Adrenal gland (tissue), 12 donors: ENCODE measurements around the gene ANXA6. TPM values are rescaled to one million over a fixed set of nuclear protein-coding genes. Genes with fewer than 3 reads are reported as not detected.
A peak's percentile ranks its signal among the peaks of the same experiment; 100 is the strongest.

ENCODE experiments used
- DNase-seq, 7 donors: peaks; one replicate each; pipeline ENCODE4 v3.0.0-alpha.2; 2019 to 2020
- H3K27ac ChIP-seq, 5 donors: fragments of 200-600 bp; sonication (generic) in 4 of 5; 1 replicate in 3 of 5; 2 replicates in 2 of 5; pipeline versions ENCODE4 v1.5.1 to v1.8.0; 2016 to 2020; ENCODE audit warnings: mild to moderate bottlenecking in 1 of 5
- H3K27me3 ChIP-seq: fragments of 200-600 bp; 2 replicates; pipeline ENCODE4 v1.8.0; 2021
- H3K36me3 ChIP-seq, 2 donors: fragments of 200-600 bp; replicated peaks in 1 of 2; 1 replicate in 1 of 2; 2 replicates in 1 of 2; pipeline versions ENCODE4 v1.5.1 to v1.8.0; 2018 to 2022
- H3K4me1 ChIP-seq, 2 donors: fragments of 200-600 bp; replicated peaks in 1 of 2; 1 replicate in 1 of 2; 2 replicates in 1 of 2; pipeline versions ENCODE4 v1.5.1 to v1.8.0; 2018 to 2021
- H3K4me3 ChIP-seq, 4 donors: fragments of 200-600 bp; sonication (generic) in 3 of 4; one replicate each; pipeline ENCODE4 v1.5.1; 2016 to 2018
- H3K9me3 ChIP-seq, 3 donors: fragments of 200-600 bp; sonication (generic) in 1 of 3; replicated peaks in 1 of 3; 1 replicate in 2 of 3; 2 replicates in 1 of 3; pipeline versions ENCODE4 v1.5.1 to v1.8.0; 2016 to 2021
- POLR2A ChIP-seq, 2 donors: fragments of 450-650 bp; IDR thresholded peaks; one replicate each; pipeline ENCODE4 v1.6.1; 2017; ENCODE audit warnings: antibody characterized with exemption in 2 of 2, mild to moderate bottlenecking in 2 of 2, moderate library complexity in 1 of 2
- WGBS, 4 donors: extraction: QIAGEN DNeasy Blood & Tissue Kit in 2 of 4; methylation state at CpG; one replicate each; pipeline versions ENCODE4 v1.1.5 to v1.1.7; 2013 to 2017; 5-methylcytosine and 5-hydroxymethylcytosine counted together
- intact Hi-C, 2 donors: fragments of 100-400 bp; cut with DNase I; formaldehyde crosslinking; loops; one replicate each; pipeline versions ENCODE4 v1.14.1 to v1.15.0; 2022 to 2023
- polyA plus RNA-seq, 3 donors: library from polyadenylated mRNA; stranded (reverse); fragments of 200-250 nt in 2 of 3; fragments of 350-450 nt in 1 of 3; fragmentation: Illumina TruSeq in 1 of 3; extraction: RNeasy Lipid Tissue Mini Kit (QIAGEN cat#74804) in 1 of 3; gene quantifications; one replicate each; pipeline ENCODE4 v1.2.3, GENCODE V29; 2013 to 2014
- total RNA-seq, 9 donors: library from RNA; depleted of rRNA in 4 of 9; stranded (reverse); fragments of >200 nt in 4 of 9; fragments of 120-200 nt in 1 of 9; fragmentation: NEBNext Ultra II Directional in 1 of 9; extraction: Animal tissue kit (Norgen Biotek cat#: 25700) in 1 of 9; gene quantifications; one replicate each; pipeline versions ENCODE4 v1.1.0 to v1.2.4, GENCODE V29; 2013 to 2023
- TF ChIP-seq, protein P1 (sequence below), 6 experiments: fragments of 450-650 bp in 4 of 6; fragments of 200-600 bp in 2 of 6; sonication (generic) in 1 of 6; IDR thresholded peaks; 1 replicate in 5 of 6; 2 replicates in 1 of 6; pipeline versions ENCODE4 v1.5.1 to v1.8.0; 2016 to 2021; ENCODE audit warnings: antibody characterized with exemption in 6 of 6, mild to moderate bottlenecking in 2 of 6, moderate library complexity in 1 of 6
- donor health status: healthy with polysubstance abuse.
- donor health status: Bipolar disorder and iron deficiency.
- donor health status: DM: yes; HTN: yes; CAD: no.
- donor health status: DM: no; HTN: no; CAD: no.
- donor health status: DM: no; HTN: no; CAD: no.
- donor health status: DM: yes; HTN: yes; CAD: no.

ANXA6 gene
- total and polyA plus RNA-seq, 12 donors = 115 to 382 (median 212) TPM

DNA sequence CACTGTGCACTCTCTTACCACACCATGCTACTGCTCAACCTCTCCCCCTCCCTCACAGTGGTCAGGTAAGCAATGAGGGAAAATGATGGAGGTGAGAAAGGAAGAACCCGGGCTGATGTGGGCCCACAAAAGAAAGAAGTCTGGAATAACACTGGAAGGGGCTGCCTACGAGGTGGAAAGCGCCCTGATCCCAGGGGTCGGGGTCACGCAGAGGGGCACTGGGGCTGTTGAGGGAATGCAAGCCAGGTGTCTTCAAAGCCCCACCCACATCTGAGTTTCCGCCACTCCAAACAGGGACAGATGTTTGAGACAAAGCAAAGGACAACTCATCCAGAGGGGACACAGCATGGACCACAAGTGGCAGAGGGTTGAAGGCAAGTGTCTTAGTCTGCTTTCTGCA lies 81.0 kb downstream of the ANXA6 start:
- intact Hi-C loops = no loop called here
- 89 to 96% (median 93%) methylated on average over 6 of the region's 6 CpGs for WGBS, 4 donors
- Histone ChIP-seq H3K9me3 (no peaks in the 10 kb centered on the region), H3K27me3 (no peaks in the 10 kb centered on the region), H3K36me3 (no peaks in the 10 kb centered on the region), H3K4me3 (no peak overlapping the region), H3K4me1 (peaks cover 10 to 37% of the 10 kb centered on the region in 2 donors), H3K27ac (peak overlapping the region in 3 of 5 donors; percentile 36 to 81 (median 54))
- TF ChIP-seq, protein P1, sequence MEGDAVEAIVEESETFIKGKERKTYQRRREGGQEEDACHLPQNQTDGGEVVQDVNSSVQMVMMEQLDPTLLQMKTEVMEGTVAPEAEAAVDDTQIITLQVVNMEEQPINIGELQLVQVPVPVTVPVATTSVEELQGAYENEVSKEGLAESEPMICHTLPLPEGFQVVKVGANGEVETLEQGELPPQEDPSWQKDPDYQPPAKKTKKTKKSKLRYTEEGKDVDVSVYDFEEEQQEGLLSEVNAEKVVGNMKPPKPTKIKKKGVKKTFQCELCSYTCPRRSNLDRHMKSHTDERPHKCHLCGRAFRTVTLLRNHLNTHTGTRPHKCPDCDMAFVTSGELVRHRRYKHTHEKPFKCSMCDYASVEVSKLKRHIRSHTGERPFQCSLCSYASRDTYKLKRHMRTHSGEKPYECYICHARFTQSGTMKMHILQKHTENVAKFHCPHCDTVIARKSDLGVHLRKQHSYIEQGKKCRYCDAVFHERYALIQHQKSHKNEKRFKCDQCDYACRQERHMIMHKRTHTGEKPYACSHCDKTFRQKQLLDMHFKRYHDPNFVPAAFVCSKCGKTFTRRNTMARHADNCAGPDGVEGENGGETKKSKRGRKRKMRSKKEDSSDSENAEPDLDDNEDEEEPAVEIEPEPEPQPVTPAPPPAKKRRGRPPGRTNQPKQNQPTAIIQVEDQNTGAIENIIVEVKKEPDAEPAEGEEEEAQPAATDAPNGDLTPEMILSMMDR (IDR thresholded peaks at IDR 0.05) = no peak
- no peak for TF ChIP-seq POLR2A (IDR thresholded peaks at IDR 0.05)
- DNase-seq = no peak

DNA sequence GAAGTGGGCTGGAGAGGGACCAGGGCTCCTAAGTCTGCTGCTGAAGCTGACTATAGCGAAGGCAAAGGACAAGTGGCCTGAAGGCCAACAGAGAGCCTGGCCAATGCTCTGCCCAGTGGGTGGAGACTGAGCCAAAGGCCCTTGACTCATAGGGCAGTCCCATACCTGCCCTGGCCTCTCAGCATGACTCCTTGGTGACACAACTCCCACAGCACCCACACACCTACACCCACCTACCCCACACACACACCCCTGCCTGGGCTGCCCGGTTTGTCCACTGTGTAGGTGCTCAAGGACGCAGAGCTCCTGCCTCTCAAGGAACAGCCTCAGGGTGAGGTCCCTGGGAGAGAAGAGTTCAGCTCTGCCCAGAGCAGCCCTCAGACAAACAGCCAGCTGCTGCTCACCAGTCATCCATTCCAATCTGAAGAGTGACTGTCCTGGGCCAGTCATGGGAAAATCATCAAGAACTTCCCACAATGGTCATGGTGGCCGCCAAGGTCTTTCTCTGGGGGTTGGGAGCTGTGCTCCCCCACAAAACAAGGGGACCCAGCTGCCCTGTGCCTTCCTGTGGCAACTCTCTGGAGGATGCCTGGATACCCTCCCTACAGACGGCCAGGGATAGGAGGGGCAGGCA lies 81.8 kb downstream of the ANXA6 start:
- H3K36me3 ChIP-seq = no peaks in the 10 kb centered on the region
- no peak for TF ChIP-seq POLR2A (IDR thresholded peaks at IDR 0.05)
- TF ChIP-seq, protein P1 (IDR thresholded peaks at IDR 0.05) = no peak
- intact Hi-C loops = no loop called here
- H3K4me1 ChIP-seq = peaks cover 7 to 35% of the 10 kb centered on the region in 2 donors
- WGBS, 4 donors = 71 to 100% (median 83%) methylated on average over 1 to 5 of the region's 5 CpGs
- peak in 6 of 7 donors; percentile 48 to 79 (median 72) for DNase-seq
- no peaks in the 10 kb centered on the region for H3K9me3 ChIP-seq
- no peak overlapping the region for H3K4me3 ChIP-seq
- no peaks in the 10 kb centered on the region for H3K27me3 ChIP-seq
- peak overlapping the region in 4 of 5 donors; percentile 36 to 81 (median 46) for H3K27ac ChIP-seq

DNA sequence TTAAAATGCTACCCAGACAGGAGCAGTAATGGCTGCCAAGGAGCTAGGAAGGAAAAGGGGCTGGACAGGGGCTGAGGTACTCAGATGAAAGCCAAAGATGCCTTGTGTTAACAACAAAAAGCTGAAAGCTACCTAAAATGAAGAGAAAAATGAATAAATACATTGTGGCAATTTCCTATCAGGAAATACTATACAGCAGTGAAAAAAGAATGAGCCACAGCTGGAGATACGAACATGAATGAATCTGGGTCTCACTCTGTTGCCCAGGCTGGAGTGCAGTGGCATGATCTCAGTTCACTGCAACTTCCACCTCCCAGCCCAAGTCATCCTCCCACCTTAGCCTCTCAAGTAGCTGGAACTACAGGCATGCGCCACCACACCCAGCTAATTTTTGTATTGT lies 83.0 kb downstream of the ANXA6 start:
- intact Hi-C loops = no loop called here
- 90 to 95% (median 92%) methylated on average over 2 of the region's 2 CpGs for WGBS, 4 donors

DNA sequence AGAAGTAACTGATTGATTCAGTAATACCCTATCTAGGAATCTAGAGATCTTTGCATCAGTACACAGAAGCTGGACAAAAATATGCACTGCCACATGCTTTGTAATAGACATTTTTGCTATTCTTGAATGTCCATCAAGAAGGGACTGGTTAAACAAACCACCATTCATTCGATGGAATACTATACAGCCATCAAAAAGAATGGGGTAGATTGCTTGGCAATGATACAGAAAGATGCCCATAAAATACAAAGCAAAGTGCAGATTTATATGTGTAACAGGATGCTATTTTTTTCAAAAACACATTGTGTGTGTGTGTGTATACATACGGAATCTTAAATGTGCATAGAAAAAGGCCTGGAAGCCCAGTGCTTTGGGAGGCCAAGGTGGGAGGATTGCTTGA lies 84.3 kb downstream of the ANXA6 start:
- H3K27ac ChIP-seq = no peak overlapping the region
- peaks cover 11 to 38% of the 10 kb centered on the region in 2 donors for H3K4me1 ChIP-seq
- no peak for DNase-seq
- H3K4me3 ChIP-seq = no peak overlapping the region
- intact Hi-C loops = no loop called here
- H3K27me3 ChIP-seq = no peaks in the 10 kb centered on the region
- no peak for TF ChIP-seq POLR2A (IDR thresholded peaks at IDR 0.05)
- TF ChIP-seq, protein P1 (IDR thresholded peaks at IDR 0.05) = no peak
- H3K9me3 ChIP-seq = no peaks in the 10 kb centered on the region
- no peaks in the 10 kb centered on the region for H3K36me3 ChIP-seq
- 95 to 100% (median 98%) methylated on average over 2 of the region's 2 CpGs for WGBS, 4 donors

More for the DNA sequence above, 83.0 kb downstream of the ANXA6 start:
- no peak overlapping the region for H3K27ac ChIP-seq
- no peak for TF ChIP-seq POLR2A (IDR thresholded peaks at IDR 0.05)
- TF ChIP-seq, protein P1 (IDR thresholded peaks at IDR 0.05) = no peak
- no peak overlapping the region for H3K4me3 ChIP-seq
- H3K27me3 ChIP-seq = no peaks in the 10 kb centered on the region
- DNase-seq = no peak
- peaks cover 5 to 36% of the 10 kb centered on the region in 2 donors for H3K4me1 ChIP-seq
- H3K36me3 ChIP-seq = no peaks in the 10 kb centered on the region
- H3K9me3 ChIP-seq = no peaks in the 10 kb centered on the region
